RWPE2 (cell line): ENCODE results near the gene CSTF2.
"Not testable (repeated sequence)": the region's sequence is repeated elsewhere in the genome, so short reads cannot be mapped to it uniquely, and the experiment has no call there.

Experiments used
- ATAC-seq: fragments of 200-7000 bp; cut with Tn5 transposase; 3 replicates; pipeline ENCODE4 v1.9.1; 2021; ENCODE audit warnings: low read depth
- DNase-seq: peaks from one replicate; pipeline ENCODE4 v3.0.0-alpha.2; 2020; ENCODE audit warnings: low spot score
- H3K27ac ChIP-seq: fragments of 450-650 bp; 2 replicates; pipeline ENCODE4 v1.5.1; 2017; ENCODE audit warnings: mild to moderate bottlenecking; ENCODE audit not compliant: poor library complexity, severe bottlenecking
- H3K27me3 ChIP-seq: fragments of 250-450 bp; sonication (Bioruptor Pico); 2 replicates; pipeline ENCODE4 v1.5.1; 2021; ENCODE audit warnings: mild to moderate bottlenecking, moderate library complexity; ENCODE audit not compliant: insufficient read depth, poor library complexity, severe bottlenecking
- H3K36me3 ChIP-seq: fragments of 250-450 bp; sonication (Bioruptor Pico); 2 replicates; pipeline ENCODE4 v1.5.1; 2020; ENCODE audit warnings: low read depth, mild to moderate bottlenecking, moderate library complexity
- H3K4me1 ChIP-seq: fragments of 250-450 bp; sonication (Bioruptor Pico); 2 replicates; pipeline ENCODE4 v1.5.1; 2021; ENCODE audit warnings: mild to moderate bottlenecking, moderate library complexity; ENCODE audit not compliant: insufficient read depth, poor library complexity, severe bottlenecking
- H3K4me3 ChIP-seq: fragments of 250-450 bp; sonication (Bioruptor Pico); 2 replicates; pipeline ENCODE4 v1.5.1; 2021; ENCODE audit warnings: mild to moderate bottlenecking, moderate library complexity; ENCODE audit not compliant: severe bottlenecking
- H3K9me3 ChIP-seq: fragments of 250-450 bp; sonication (Bioruptor Pico); 2 replicates; pipeline ENCODE4 v1.5.1; 2021; ENCODE audit warnings: mild to moderate bottlenecking, moderate library complexity; ENCODE audit not compliant: severe bottlenecking
- CTCF ChIP-seq: fragments of 450-650 bp; IDR thresholded peaks from one replicate; pipeline ENCODE4 v1.5.1; 2017; ENCODE audit warnings: mild to moderate bottlenecking, moderate library complexity; ENCODE audit not compliant: poor library complexity, severe bottlenecking

The CSTF2 gene

GRCh38 chrX:100804780-100805179 is 15.4 kb upstream of the CSTF2 start:
- Histone ChIP-seq H3K4me1 (no peaks in the 10 kb centered on the region), H3K27me3 (no peaks in the 10 kb centered on the region), H3K9me3 (no peaks in the 10 kb centered on the region), H3K4me3 (no peak overlapping the region), H3K36me3 (no peaks in the 10 kb centered on the region), H3K27ac (no peak overlapping the region)
- DNase-seq (no peak), ATAC-seq (no peak)
- no peak for TF ChIP-seq CTCF

- H3K36me3 ChIP-seq, H3K4me1 ChIP-seq, H3K9me3 ChIP-seq, ATAC-seq, H3K27me3 ChIP-seq, H3K4me3 ChIP-seq, DNase-seq, H3K27ac ChIP-seq: not testable (repeated sequence)
These were observed 11.9 kb upstream of the CSTF2 start for GRCh38 chrX:100808265-100808664.

GRCh38 chrX:100812216-100813158 is 7.7 kb upstream of the CSTF2 start:
- Histone ChIP-seq H3K27ac (no peak overlapping the region), H3K4me3 (no peak overlapping the region), H3K9me3 (no peaks in the 10 kb centered on the region), H3K36me3 (no peaks in the 10 kb centered on the region), H3K27me3 (no peaks in the 10 kb centered on the region), H3K4me1 (no peaks in the 10 kb centered on the region)
- no peak for TF ChIP-seq CTCF
- no peak for DNase-seq
- no peak for ATAC-seq

GRCh38 chrX:100817340-100817739 is 2.9 kb upstream of the CSTF2 start:
- Histone ChIP-seq H3K4me3 (no peak overlapping the region), H3K36me3 (peaks cover 9% of the 10 kb centered on the region; the same call in 1 of the 2 replicates), H3K27me3 (no peaks in the 10 kb centered on the region), H3K27ac (no peak overlapping the region), H3K9me3 (no peaks in the 10 kb centered on the region), H3K4me1 (peaks cover 3% of the 10 kb centered on the region)
- DNase-seq, result no peak
- no peak for TF ChIP-seq CTCF
- ATAC-seq, result no peak

- no peak for DNase-seq
- Histone ChIP-seq H3K27ac (no peak overlapping the region), H3K27me3 (no peaks in the 10 kb centered on the region), H3K9me3 (no peaks in the 10 kb centered on the region), H3K4me3 (peak overlapping the region; percentile 50), H3K36me3 (peaks cover 21% of the 10 kb centered on the region), H3K4me1 (peaks cover 3% of the 10 kb centered on the region)
- TF ChIP-seq CTCF, result no peak
- ATAC-seq, result no peak
These were observed 706 bp upstream of the CSTF2 start for GRCh38 chrX:100819534-100819836.
